Ectodermal cell (in vitro differentiated cells): Measurements from ENCODE around the gene NMRAL1. TPM values are rescaled to one million over a fixed set of nuclear protein-coding genes. Genes with fewer than 3 reads are reported as not detected.

ENCODE experiments used
- H3K27ac ChIP-seq: 2 replicates; pipeline ENCODE4 v1.7.0; 2013; ENCODE audit warnings: mild to moderate bottlenecking, low read depth, low read length; ENCODE audit not compliant: insufficient read depth, poor library complexity, severe bottlenecking
- H3K27me3 ChIP-seq: 2 replicates; pipeline ENCODE4 v1.7.0; 2013; ENCODE audit warnings: mild to moderate bottlenecking, low read length; ENCODE audit not compliant: insufficient read depth, control insufficient read depth, poor library complexity, severe bottlenecking
- H3K36me3 ChIP-seq: one replicate; pipeline ENCODE4 v1.7.0; 2013; ENCODE audit warnings: low read length; ENCODE audit not compliant: control insufficient read depth, insufficient read depth
- H3K4me1 ChIP-seq: one replicate; pipeline ENCODE4 v1.7.0; 2013; ENCODE audit warnings: low read length; ENCODE audit not compliant: control insufficient read depth, insufficient read depth
- H3K4me3 ChIP-seq: 2 replicates; pipeline ENCODE4 v1.7.0; 2013; ENCODE audit warnings: low read depth, low read length, control low read depth; ENCODE audit not compliant: insufficient read depth
- H3K9me3 ChIP-seq: 2 replicates; pipeline ENCODE4 v1.7.0; 2013; ENCODE audit warnings: mild to moderate bottlenecking, low read length, moderate library complexity; ENCODE audit not compliant: control insufficient read depth
- WGBS, 2 experiments: methylation state at CpG; one replicate each; pipeline ENCODE4 v1.1.7; 2013; ENCODE audit warnings: missing lambda C conversion rate in 2 of 2; 5-methylcytosine and 5-hydroxymethylcytosine counted together
- polyA plus RNA-seq, 4 experiments: library from polyadenylated mRNA; stranded (reverse); fragments of 50-300 nt; gene quantifications; one replicate each; pipeline ENCODE4 v1.2.3, GENCODE V29; 2013

Gene NMRAL1
- polyA plus RNA-seq (2013, experiment 1 of 4), result 53.5 TPM
- polyA plus RNA-seq (2013, experiment 2 of 4), result 55.1 TPM
- 38.3 TPM for polyA plus RNA-seq (2013, experiment 3 of 4)
- polyA plus RNA-seq (2013, experiment 4 of 4), result 42.8 TPM

DNA sequence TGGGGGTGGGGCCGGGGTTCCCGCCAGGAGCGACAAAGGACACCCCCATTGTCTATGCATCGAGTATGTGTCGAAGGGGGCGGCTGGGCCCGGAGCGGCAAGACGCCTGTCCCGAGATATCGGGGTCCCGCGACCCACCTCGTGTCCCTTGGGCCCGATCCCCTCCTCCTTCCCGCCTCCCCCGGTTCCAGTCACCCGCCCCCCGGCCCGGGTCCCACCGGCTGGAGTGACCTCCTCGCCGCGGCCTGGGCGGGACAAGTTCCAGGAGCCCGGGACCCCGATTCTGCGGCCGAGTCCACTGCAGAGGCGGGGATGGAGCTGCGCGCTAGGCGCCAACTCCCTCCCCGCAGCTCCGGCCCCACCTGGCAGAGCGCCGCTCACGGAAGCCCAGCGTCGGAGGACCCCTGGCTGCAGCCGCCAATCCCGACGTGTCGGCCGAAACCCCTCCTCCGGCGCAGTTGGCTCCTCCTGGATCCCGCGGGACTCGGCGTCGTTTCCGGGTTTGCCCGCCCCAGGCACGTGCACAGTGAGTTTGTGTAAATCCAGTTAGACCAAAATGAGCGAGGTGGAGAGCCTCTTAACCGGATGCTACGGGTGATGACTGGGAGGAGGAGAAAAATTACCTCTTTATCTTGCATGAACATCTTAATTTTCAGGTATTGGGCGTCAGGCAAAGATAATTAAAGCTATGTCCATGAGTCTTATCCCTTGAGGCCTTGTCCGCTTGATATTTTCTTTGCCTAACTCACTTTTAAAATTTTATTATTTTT lies at the start of gene NMRAL1:
TSS of gene NMRAL1 (minus strand) at position 434 of the 770 bp plus-strand sequence. CDS start 493 bp downstream, outside the sequence.
- Histone ChIP-seq H3K9me3 (no peaks in the 10 kb centered on the region), H3K27ac (no peak within 1 kb of the TSS)
- WGBS, 2 experiments, result 2 to 4% methylated on average over 59 to 60 of the region's 60 CpGs

DNA sequence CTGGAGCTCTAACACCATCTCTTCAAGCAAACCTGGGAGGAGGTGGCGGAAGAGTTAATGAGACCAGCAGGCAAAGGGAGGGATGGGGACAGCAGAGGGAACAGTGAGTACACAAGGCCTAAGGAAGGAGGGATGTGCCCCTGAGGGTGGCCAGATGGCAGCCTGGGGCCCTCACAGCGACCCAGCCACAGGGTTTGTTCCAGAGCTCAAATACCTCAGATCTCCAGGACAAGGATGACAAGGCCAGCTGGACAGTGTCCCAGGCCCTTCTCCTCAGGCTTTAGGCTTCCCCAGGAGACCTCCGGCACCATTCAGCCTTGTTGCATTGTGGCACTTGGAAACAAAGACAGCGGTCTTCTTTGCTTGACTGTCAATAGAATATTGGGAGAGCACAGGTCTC lies 49.3 kb upstream of the NMRAL1 start:
- peaks cover 12% of the 10 kb centered on the region for H3K4me1 ChIP-seq
- WGBS, 2 experiments, result 90 to 91% methylated on average over 4 of the region's 4 CpGs
- H3K9me3 ChIP-seq, result no peaks in the 10 kb centered on the region
- H3K36me3 ChIP-seq, result no peaks in the 10 kb centered on the region
- H3K27ac ChIP-seq, result no peak overlapping the region
- no peaks in the 10 kb centered on the region for H3K27me3 ChIP-seq
- no peak overlapping the region for H3K4me3 ChIP-seq

More for the DNA sequence above, at the start of gene NMRAL1:
- peak within 1 kb of the TSS; percentile 70 for H3K4me3 ChIP-seq
- no peaks in the 10 kb centered on the region for H3K27me3 ChIP-seq
- peaks cover 3% of the 10 kb centered on the region for H3K4me1 ChIP-seq
- no peaks in the 10 kb centered on the region for H3K36me3 ChIP-seq

DNA sequence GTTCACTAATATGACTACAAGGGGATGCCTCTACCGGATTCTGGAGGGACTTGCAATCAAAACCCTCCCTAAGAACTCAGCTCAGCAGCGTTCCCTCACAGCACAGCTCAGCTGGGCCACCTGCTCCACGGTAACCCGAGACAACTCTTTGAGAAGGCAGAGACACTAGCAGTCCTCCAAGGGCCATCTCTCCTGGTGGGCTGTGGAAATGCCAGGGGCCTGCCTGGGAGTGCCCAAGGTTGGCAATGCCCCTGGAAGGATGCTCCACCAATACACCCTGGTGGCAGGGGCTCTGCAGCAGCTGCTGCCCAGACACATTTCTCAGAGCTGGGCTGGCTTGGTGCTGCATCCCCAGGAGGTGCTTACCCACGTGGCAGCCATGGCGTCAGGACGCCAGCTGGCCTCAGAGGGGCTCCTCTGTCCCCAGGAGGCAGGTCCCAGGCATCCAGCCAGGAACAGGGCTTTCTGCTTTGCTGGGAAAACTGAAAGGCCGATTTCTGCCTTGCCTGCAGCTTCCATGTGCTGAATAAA lies 47.7 kb upstream of the NMRAL1 start:
- Histone ChIP-seq H3K4me1 (peaks cover 12% of the 10 kb centered on the region), H3K27ac (no peak overlapping the region), H3K9me3 (no peaks in the 10 kb centered on the region), H3K27me3 (no peaks in the 10 kb centered on the region), H3K4me3 (no peak overlapping the region), H3K36me3 (no peaks in the 10 kb centered on the region)
- 57% methylated on average over 8 of the region's 8 CpGs for WGBS, 2 experiments

DNA sequence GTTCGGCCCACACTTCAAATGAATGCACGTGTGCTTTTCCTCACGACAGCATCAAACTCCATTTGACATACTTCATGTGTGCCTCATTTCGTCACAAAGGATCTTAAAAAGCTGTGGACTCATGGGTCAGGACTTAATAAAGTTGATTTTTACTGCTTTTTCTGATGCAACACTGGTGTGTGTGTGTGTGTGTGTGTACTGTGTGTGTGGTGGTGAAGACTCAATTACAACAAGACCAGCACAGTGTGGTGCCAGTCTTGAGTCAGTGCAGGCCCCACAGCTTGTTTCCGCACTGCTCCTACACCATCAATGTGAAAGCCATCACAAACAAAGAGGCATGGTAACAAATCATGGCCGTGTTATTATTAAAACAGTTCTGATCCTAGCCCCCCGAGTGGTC lies 46.5 kb upstream of the NMRAL1 start:
- no peaks in the 10 kb centered on the region for H3K36me3 ChIP-seq
- WGBS, 2 experiments, result 91 to 94% methylated on average over 7 of the region's 7 CpGs
- no peaks in the 10 kb centered on the region for H3K9me3 ChIP-seq
- H3K4me3 ChIP-seq, result no peak overlapping the region
- no peaks in the 10 kb centered on the region for H3K27me3 ChIP-seq
- H3K4me1 ChIP-seq, result peaks cover 12% of the 10 kb centered on the region
- no peak overlapping the region for H3K27ac ChIP-seq

DNA sequence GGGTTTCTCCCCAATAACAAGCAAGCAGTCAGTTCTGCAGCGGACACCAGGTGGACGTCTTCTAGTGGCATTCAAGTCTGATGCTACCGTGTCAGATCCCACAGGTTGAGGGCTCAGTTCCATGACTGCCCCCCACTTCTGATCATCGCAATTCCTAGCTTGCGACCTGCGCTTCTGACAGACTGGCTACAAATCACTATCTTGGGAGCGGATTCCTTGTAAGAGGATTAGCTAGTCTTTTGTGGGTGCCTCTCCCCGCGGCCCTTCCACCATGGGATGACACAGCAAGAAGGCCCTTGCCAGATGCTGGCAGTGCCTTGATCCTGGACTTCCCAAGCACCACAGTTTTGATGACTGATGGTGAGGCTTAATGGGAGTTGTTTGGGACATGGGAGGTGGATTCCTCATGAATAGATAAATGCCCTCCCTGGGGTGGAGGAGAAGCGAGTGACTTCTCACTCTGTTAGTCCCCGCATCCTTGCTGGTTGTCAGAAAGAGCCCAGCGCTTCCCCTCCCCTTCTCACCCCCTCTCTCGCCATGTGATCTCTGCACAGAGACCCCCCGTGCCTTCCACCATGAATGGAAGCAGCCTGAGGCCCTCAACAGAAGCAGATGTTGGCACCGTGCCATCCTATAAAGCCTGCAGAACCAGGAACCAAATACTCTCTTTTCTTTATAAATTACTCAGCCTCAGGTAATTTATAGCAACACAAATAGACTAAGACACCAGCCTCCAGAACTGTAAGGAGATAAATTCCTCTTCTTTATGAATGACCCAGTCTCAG lies 45.0 kb upstream of the NMRAL1 start:
- whole genome bisulfite sequencing, 2 experiments, result 81 to 82% methylated on average over 15 of the region's 15 CpGs

DNA sequence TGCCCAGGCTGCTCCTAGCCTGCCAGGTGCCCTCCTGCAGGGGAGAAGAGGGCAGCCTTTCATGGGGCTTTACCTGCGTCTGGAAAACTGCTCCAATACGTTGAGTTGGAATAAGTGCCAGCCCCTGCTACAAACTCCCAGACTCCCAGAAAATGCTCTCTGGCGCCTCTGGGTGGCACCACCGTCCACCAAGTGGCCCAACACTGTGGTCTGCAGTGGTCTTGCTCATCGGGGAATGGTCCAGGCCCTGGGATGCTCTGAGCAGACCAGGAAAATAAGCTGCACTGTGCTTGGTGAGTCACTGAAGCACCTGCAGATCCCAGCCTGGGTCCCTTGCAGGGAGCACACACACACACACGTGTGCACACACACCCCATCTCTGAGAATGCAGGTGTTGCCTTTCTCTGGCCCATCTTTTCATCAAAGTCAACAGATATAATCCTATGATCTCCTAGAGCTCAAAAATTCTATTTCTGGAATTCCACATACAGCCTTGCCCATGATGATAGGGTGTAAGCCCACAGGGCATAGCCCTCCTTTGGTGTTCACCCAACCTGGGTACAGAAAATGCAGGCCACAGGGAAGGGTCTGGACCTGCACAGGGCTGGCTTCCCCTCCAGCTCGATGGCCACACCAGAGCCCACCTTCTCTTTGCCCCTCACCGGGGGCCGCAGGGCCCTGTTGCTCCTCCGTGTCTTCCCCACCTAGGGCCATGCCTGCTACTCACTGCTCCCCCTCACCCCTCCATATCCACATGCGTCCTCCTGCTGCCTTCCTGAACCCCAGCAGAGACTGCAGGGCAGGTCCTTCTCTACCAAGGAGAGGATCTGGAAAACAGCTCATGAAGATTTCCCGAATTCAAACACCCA lies 43.6 kb upstream of the NMRAL1 start:
- Histone ChIP-seq H3K4me1 (peaks cover 12% of the 10 kb centered on the region), H3K36me3 (no peaks in the 10 kb centered on the region), H3K27me3 (no peaks in the 10 kb centered on the region), H3K9me3 (no peaks in the 10 kb centered on the region), H3K27ac (no peak overlapping the region), H3K4me3 (no peak overlapping the region)
- WGBS, 2 experiments, result 56 to 60% methylated on average over 11 to 12 of the region's 12 CpGs

More for the DNA sequence above, 45.0 kb upstream of the NMRAL1 start:
- peaks cover 12% of the 10 kb centered on the region for H3K4me1 ChIP-seq
- no peak overlapping the region for H3K27ac ChIP-seq
- no peak overlapping the region for H3K4me3 ChIP-seq
- no peaks in the 10 kb centered on the region for H3K36me3 ChIP-seq
- H3K27me3 ChIP-seq, result no peaks in the 10 kb centered on the region
- H3K9me3 ChIP-seq, result no peaks in the 10 kb centered on the region

DNA sequence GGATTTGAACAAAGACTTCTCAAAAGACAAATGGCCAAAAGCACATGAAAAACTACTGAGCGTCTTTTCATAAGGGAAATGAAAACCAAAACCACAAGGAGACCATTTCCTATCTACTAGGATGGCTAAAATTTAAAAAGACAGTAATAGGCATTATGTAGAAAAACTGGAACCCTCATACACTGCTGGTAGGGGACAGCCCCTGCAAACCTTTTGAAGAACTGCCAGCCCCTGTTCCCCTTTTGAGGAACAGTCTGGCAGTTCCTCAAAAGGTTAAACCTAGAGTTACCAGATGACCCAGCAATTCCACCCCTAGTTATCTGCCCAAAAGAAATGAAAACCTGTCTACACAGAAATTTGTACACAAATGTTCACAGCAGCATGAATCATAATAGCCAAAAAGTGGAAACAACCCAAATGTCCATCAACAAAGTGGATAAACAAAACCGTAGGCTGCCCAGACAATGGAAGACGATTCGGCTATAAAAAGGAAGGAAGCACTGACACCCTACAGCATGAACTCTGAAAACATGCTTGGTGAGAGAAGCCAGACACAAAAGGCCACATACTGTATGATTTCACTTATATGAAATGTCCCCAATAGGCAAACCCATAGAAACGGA lies 41.3 kb upstream of the NMRAL1 start:
- no peaks in the 10 kb centered on the region for H3K36me3 ChIP-seq
- no peak overlapping the region for H3K4me3 ChIP-seq
- no peak overlapping the region for H3K27ac ChIP-seq
- H3K4me1 ChIP-seq, result no peaks in the 10 kb centered on the region
- WGBS, 2 experiments, result 90 to 97% methylated on average over 4 to 5 of the region's 5 CpGs
- H3K9me3 ChIP-seq, result no peaks in the 10 kb centered on the region
- H3K27me3 ChIP-seq, result no peaks in the 10 kb centered on the region

DNA sequence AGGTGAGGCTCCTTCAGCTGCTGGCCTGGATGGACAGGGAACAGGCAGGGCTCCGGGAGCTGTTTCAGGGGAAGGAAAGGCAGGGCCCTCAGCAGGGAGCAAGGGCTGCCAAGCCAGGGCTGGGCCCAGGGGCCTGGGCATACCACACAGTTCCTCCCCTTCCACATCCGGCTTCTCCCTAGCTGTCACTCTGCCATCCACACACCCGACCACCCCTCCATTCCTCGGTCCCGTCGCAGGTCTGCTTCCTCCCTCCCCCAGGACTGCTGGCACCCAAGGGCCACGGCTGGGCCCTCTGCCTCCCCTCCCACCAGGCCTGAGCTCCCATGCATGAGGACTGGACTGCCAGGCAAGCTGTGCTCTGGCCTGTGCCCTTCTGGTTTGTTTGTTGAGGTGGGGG lies 40.2 kb upstream of the NMRAL1 start:
- Histone ChIP-seq H3K9me3 (no peaks in the 10 kb centered on the region), H3K27me3 (no peaks in the 10 kb centered on the region), H3K4me3 (no peak overlapping the region), H3K36me3 (peaks cover 4% of the 10 kb centered on the region), H3K27ac (no peak overlapping the region), H3K4me1 (no peaks in the 10 kb centered on the region)
- 82 to 90% methylated on average over 7 of the region's 7 CpGs for WGBS, 2 experiments

DNA sequence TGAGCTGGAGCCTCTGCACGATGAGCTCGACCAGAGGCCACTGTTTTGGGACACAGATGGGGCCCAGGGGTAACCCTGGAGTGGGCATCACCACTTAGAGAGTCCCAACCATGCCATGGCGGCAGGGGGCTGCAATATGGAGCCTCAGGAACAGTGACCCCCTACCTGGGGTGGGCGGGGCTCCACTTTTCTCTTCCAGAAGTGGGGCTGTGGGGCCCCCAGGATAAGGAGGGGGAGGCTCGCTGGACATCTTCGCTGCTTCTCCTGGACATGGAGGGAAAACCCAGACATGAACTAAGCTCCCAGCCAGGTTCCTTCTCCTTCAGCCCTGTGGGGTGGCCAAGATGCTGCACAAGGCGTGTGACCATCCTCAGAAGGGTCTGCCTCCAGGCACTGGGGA lies 39.5 kb upstream of the NMRAL1 start:
- no peaks in the 10 kb centered on the region for H3K4me1 ChIP-seq
- H3K27ac ChIP-seq, result no peak overlapping the region
- peaks cover 4% of the 10 kb centered on the region for H3K36me3 ChIP-seq
- no peaks in the 10 kb centered on the region for H3K9me3 ChIP-seq
- no peaks in the 10 kb centered on the region for H3K27me3 ChIP-seq
- WGBS, 2 experiments, result 93 to 96% methylated on average over 7 of the region's 7 CpGs
- H3K4me3 ChIP-seq, result no peak overlapping the region
